GM12878 (cell line): ENCODE results near the gene RABL3.

Source experiments
- ASH2L ChIP-seq: fragments of 300-600, 200-600 bp; sonication (generic); IDR thresholded peaks from 2 replicates; pipeline ENCODE4 v1.6.1; 2017; ENCODE audit warnings: low read depth, mild to moderate bottlenecking, borderline replicate concordance
- POLR2A ChIP-seq: IDR thresholded peaks from 2 replicates; pipeline ENCODE4 v1.6.1; 2011; ENCODE audit warnings: low read depth, mild to moderate bottlenecking, low read length
- POLR2AphosphoS5 ChIP-seq: IDR thresholded peaks from 2 replicates; pipeline ENCODE4 v1.6.1; 2011; ENCODE audit warnings: mild to moderate bottlenecking, low read length, inconsistent platforms
- YY1 ChIP-seq: IDR thresholded peaks from 2 replicates; pipeline ENCODE4 v1.6.1; 2011; ENCODE audit warnings: low read depth, mild to moderate bottlenecking, low read length
- TF ChIP-seq, protein P1 (sequence below), 3 experiments: IDR thresholded peaks in 2 of 3; conservative IDR thresholded peaks in 1 of 3; 2 replicates each; pipeline ENCODE4 v1.5.1; 2011; ENCODE audit warnings: low read depth in 3 of 3, low read length in 3 of 3, mild to moderate bottlenecking in 3 of 3, control low read depth in 2 of 3, moderate library complexity in 2 of 3, inconsistent platforms in 1 of 3, mixed read lengths in 1 of 3; ENCODE audit not compliant: control insufficient read depth in 2 of 3, insufficient read depth in 1 of 3; ENCODE audit errors: extremely low read depth in 1 of 3

DNA sequence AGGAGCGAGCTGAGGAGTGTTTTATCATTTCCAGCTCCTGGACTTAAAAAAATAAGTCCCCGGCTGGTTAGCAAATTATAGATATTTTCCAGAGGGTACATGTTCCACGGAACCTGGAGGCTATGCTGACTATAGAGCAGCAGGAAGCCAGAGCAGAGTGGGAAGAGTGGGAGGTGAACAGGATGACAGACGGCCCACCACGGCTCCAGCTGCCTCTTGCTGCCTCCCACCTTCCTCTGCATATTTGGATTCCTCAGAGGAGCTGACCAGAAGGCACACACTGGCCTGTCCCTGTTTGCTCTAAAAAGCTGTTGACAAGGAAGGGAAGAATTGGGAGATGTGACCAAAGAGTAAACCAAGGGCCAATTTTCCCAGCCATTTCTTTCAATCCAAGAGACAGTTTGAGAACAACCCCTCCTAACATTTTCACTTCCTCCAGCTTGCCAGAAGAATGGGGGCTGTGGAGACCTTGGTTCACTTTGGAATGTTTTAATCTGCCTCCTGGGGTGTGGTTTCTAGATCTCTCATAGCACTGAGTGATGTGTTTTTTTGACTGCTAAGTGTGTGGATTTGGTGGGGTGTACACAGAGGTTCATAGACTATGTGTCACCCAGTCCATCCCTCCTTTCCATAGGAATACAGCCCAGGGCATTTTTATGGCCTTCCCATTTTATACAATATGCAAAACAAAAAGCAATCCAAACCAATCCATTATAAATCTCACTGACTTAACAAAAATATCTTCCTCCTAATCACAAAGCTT, 97.1 kb downstream of the RABL3 start:
- no peak for TF ChIP-seq POLR2AphosphoS5
- no peak for TF ChIP-seq YY1
- TF ChIP-seq POLR2A = no peak
- TF ChIP-seq, protein P1, sequence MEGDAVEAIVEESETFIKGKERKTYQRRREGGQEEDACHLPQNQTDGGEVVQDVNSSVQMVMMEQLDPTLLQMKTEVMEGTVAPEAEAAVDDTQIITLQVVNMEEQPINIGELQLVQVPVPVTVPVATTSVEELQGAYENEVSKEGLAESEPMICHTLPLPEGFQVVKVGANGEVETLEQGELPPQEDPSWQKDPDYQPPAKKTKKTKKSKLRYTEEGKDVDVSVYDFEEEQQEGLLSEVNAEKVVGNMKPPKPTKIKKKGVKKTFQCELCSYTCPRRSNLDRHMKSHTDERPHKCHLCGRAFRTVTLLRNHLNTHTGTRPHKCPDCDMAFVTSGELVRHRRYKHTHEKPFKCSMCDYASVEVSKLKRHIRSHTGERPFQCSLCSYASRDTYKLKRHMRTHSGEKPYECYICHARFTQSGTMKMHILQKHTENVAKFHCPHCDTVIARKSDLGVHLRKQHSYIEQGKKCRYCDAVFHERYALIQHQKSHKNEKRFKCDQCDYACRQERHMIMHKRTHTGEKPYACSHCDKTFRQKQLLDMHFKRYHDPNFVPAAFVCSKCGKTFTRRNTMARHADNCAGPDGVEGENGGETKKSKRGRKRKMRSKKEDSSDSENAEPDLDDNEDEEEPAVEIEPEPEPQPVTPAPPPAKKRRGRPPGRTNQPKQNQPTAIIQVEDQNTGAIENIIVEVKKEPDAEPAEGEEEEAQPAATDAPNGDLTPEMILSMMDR (IDR thresholded peaks at IDR 0.05 in 2 of 3, conservative IDR thresholded peaks at IDR 0.05 in 1 of 3; ENCODE audit: control insufficient read depth in 2 of 3, extremely low read depth in 1 of 3, insufficient read depth in 1 of 3, low read depth in 3 of 3, low read length in 3 of 3) = no peak
- TF ChIP-seq ASH2L = no peak
